H1 (cell line): ENCODE measurements around the gene PCYT1B. TPM values are rescaled to one million over a fixed set of nuclear protein-coding genes. Genes with fewer than 3 reads are reported as not detected.

Experiments
- ASH2L ChIP-seq: fragments of 200-600, 300-600 bp; sonication (generic); IDR thresholded peaks from one replicate; pipeline ENCODE4 v1.7.1; 2017; ENCODE audit warnings: low read length
- CHD7 ChIP-seq: fragments of 300-600 bp; sonication (generic); IDR thresholded peaks from 2 replicates; pipeline ENCODE4 v1.7.1; 2012; ENCODE audit warnings: low read length, moderate library complexity, mild to moderate bottlenecking, inconsistent platforms; ENCODE audit not compliant: insufficient replicate concordance
- EP300 ChIP-seq, 2 experiments: IDR thresholded peaks; 1 replicate in 1 of 2; 2 replicates in 1 of 2; pipeline ENCODE4 v1.6.1; 2011 to 2012; ENCODE audit warnings: low read depth in 2 of 2, low read length in 2 of 2, mild to moderate bottlenecking in 2 of 2, borderline replicate concordance in 1 of 2, inconsistent platforms in 1 of 2, moderate library complexity in 1 of 2
- TCF12 ChIP-seq: IDR thresholded peaks from 2 replicates; pipeline ENCODE4 v1.6.1; 2011; ENCODE audit warnings: low read depth, mild to moderate bottlenecking, low read length
- polyA plus RNA-seq, 7 experiments: library from polyadenylated mRNA; depleted of rRNA in 3 of 7; stranded (reverse) in 5 of 7; unstranded in 2 of 7; fragments of >200 nt in 5 of 7; fragments of 200-250 nt in 2 of 7; gene quantifications; 1 replicate in 5 of 7; 2 replicates in 1 of 7; 4 replicates in 1 of 7; pipeline versions ENCODE4 v1.2.1 to v1.2.3, GENCODE V29; 2011 to 2013; ENCODE audit warnings: missing spikeins in 2 of 7, mixed read lengths in 2 of 7
- total RNA-seq: library from RNA; stranded (reverse); fragmentation: NEBNext Ultra II Directional; extraction: Animal tissue kit (Norgen Biotek cat#: 25700); gene quantifications from 2 replicates; pipeline ENCODE4 v1.2.1, GENCODE V29; 2021

PCYT1B gene
- total and polyA plus RNA-seq, 2 of the 8 experiments (the other 6 are each of a cell fraction or from before 2014, with no cell fraction given), result 17.9 to 30.6 TPM

- TF ChIP-seq CHD7 (no peak), EP300 (IDR thresholded peaks at IDR 0.05; ENCODE audit: borderline replicate concordance in 1 of 2, low read depth in 2 of 2, low read length in 2 of 2) (no peak), TCF12 (no peak), ASH2L (no peak)
- TF ChIP-seq, all 59 proteins: peak for 0
These were observed 71.7 kb downstream of the PCYT1B start (continued) for GRCh38 chrX:24575496-24575895.
